Endothelial cell (in vitro differentiated cells): Measurements from ENCODE around the gene PDIA6. TPM values are rescaled to one million over a fixed set of nuclear protein-coding genes. Genes with fewer than 3 reads are reported as not detected.

Source experiments
- DNase-seq: peaks from one replicate; pipeline ENCODE4 v3.0.0; 2021; ENCODE audit warnings: low spot score
- H3K27ac Mint-ChIP-seq: one replicate; pipeline ENCODE4 v1.8.0; 2021; ENCODE audit warnings: mixed read lengths, inconsistent platforms; ENCODE audit not compliant: unreplicated experiment
- H3K27me3 Mint-ChIP-seq: one replicate; pipeline ENCODE4 v1.8.0; 2021; ENCODE audit warnings: mild to moderate bottlenecking, moderate library complexity, mixed read lengths, inconsistent platforms; ENCODE audit not compliant: unreplicated experiment
- H3K36me3 Mint-ChIP-seq: one replicate; pipeline ENCODE4 v1.8.0; 2021; ENCODE audit warnings: mild to moderate bottlenecking, low read depth, mixed read lengths, inconsistent platforms; ENCODE audit not compliant: unreplicated experiment
- H3K4me1 Mint-ChIP-seq: one replicate; pipeline ENCODE4 v1.8.0; 2021; ENCODE audit warnings: mild to moderate bottlenecking, mixed read lengths, inconsistent platforms; ENCODE audit not compliant: unreplicated experiment
- H3K4me3 Mint-ChIP-seq: one replicate; pipeline ENCODE4 v1.8.0; 2021; ENCODE audit warnings: mild to moderate bottlenecking, mixed read lengths, inconsistent platforms; ENCODE audit not compliant: unreplicated experiment
- H3K9me3 Mint-ChIP-seq: one replicate; pipeline ENCODE4 v1.8.0; 2021; ENCODE audit warnings: mixed read lengths, inconsistent platforms; ENCODE audit not compliant: unreplicated experiment
- CTCF ChIP-seq: fragments of 200-600 bp; sonication (generic); IDR thresholded peaks from one replicate; pipeline ENCODE4 v1.5.0; 2021; ENCODE audit warnings: antibody characterized with exemption; ENCODE audit not compliant: unreplicated experiment
- total RNA-seq: library from RNA; stranded (reverse); fragmentation: NEBNext Ultra II Directional; extraction: Animal tissue kit (Norgen Biotek cat#: 25700); gene quantifications from one replicate; pipeline ENCODE4 v1.2.1, GENCODE V29; 2021; ENCODE audit not compliant: unreplicated experiment

PDIA6 gene
- total RNA-seq, 1 donor from 2014 or later, result 292 TPM

GRCh38 chr2:10771786-10772185 lies 40.8 kb downstream of the PDIA6 start:
- no peak for TF ChIP-seq CTCF
- Mint-ChIP-seq H3K9me3 (no peaks in the 10 kb centered on the region), H3K36me3 (peaks cover 5% of the 10 kb centered on the region), H3K27me3 (peaks cover 6% of the 10 kb centered on the region), H3K4me3 (no peak overlapping the region), H3K27ac (no peak overlapping the region), H3K4me1 (no peaks in the 10 kb centered on the region)
- no peak for DNase-seq

GRCh38 chr2:10770956-10771750 lies 41.4 kb downstream of the PDIA6 start:
- Mint-ChIP-seq H3K36me3 (peaks cover 5% of the 10 kb centered on the region), H3K27ac (no peak overlapping the region), H3K4me1 (no peaks in the 10 kb centered on the region), H3K27me3 (peaks cover 6% of the 10 kb centered on the region), H3K9me3 (no peaks in the 10 kb centered on the region), H3K4me3 (no peak overlapping the region)
- no peak for TF ChIP-seq CTCF
- no peak for DNase-seq

GRCh38 chr2:10768063-10768507 lies 44.5 kb downstream of the PDIA6 start:
- Mint-ChIP-seq H3K9me3 (no peaks in the 10 kb centered on the region), H3K27ac (no peak overlapping the region), H3K4me3 (no peak overlapping the region), H3K27me3 (peaks cover 3% of the 10 kb centered on the region), H3K36me3 (peaks cover 5% of the 10 kb centered on the region), H3K4me1 (peaks cover 4% of the 10 kb centered on the region)
- no peak for DNase-seq
- TF ChIP-seq CTCF, result no peak

GRCh38 chr2:10765914-10766313 lies 46.7 kb downstream of the PDIA6 start:
- DNase-seq, result no peak
- Mint-ChIP-seq H3K4me3 (no peak overlapping the region), H3K27ac (no peak overlapping the region), H3K36me3 (peaks cover 5% of the 10 kb centered on the region), H3K9me3 (no peaks in the 10 kb centered on the region), H3K4me1 (peaks cover 4% of the 10 kb centered on the region), H3K27me3 (no peaks in the 10 kb centered on the region)
- TF ChIP-seq CTCF, result no peak

GRCh38 chr2:10765461-10765860 lies 47.1 kb downstream of the PDIA6 start:
- DNase-seq, result no peak
- no peaks in the 10 kb centered on the region for H3K27me3 Mint-ChIP-seq
- H3K27ac Mint-ChIP-seq, result no peak overlapping the region
- peaks cover 4% of the 10 kb centered on the region for H3K4me1 Mint-ChIP-seq
- no peak for TF ChIP-seq CTCF
- H3K36me3 Mint-ChIP-seq, result peaks cover under 1% of the 10 kb centered on the region
- no peaks in the 10 kb centered on the region for H3K9me3 Mint-ChIP-seq
- no peak overlapping the region for H3K4me3 Mint-ChIP-seq
